GM13977 (cell line): ENCODE data around the gene DHRSX.
"Not testable (repeated sequence)": the region's sequence is repeated elsewhere in the genome, so short reads cannot be mapped to it uniquely, and the experiment has no call there.

ENCODE experiments used
- DNase-seq: peaks from one replicate; pipeline ENCODE4 v3.0.0; 2012; ENCODE audit warnings: low spot score
- CTCF ChIP-seq: IDR thresholded peaks from 2 replicates; pipeline ENCODE4 v1.5.1; 2012; ENCODE audit warnings: mild to moderate bottlenecking, control low read depth; ENCODE audit not compliant: insufficient read depth; ENCODE audit errors: extremely low read depth, missing control alignments
- in situ Hi-C: fragments of 300-500 bp; cut with MboI; formaldehyde crosslinking; loops from one replicate; pipeline ENCODE4 v1.12.0; 2022; ENCODE audit warnings: low sequenced_read_pairs, low pct_unique_long_range_greater_than_20kb, mixed read lengths, inconsistent platforms; ENCODE audit not compliant: unreplicated experiment

The DHRSX gene

GRCh38 chrX:2423282-2423681 lies 77.5 kb downstream of the DHRSX start:
- no peak for DNase-seq

GRCh38 chrX:2419418-2419817 lies 81.4 kb downstream of the DHRSX start:
- DNase-seq, in situ Hi-C loops: not testable (repeated sequence)

More at GRCh38 chrX:2423282-2423681, 77.5 kb downstream of the DHRSX start:
- TF ChIP-seq CTCF = no peak
- in situ Hi-C loops = no loop called here

- in situ Hi-C loops = no loop called here
- no peak for TF ChIP-seq CTCF
Measured at GRCh38 chrX:2418000-2418399, 82.8 kb downstream of the DHRSX start.

GRCh38 chrX:2416851-2417604 lies 83.7 kb downstream of the DHRSX start:
- in situ Hi-C loops = no loop called here
- no peak for DNase-seq
- TF ChIP-seq CTCF = no peak

More at GRCh38 chrX:2418000-2418399, 82.8 kb downstream of the DHRSX start:
- DNase-seq = no peak

- in situ Hi-C loops = no loop called here
- no peak for TF ChIP-seq CTCF
- no peak for DNase-seq
Measured at GRCh38 chrX:2414384-2414783, 86.4 kb downstream of the DHRSX start.

DNA sequence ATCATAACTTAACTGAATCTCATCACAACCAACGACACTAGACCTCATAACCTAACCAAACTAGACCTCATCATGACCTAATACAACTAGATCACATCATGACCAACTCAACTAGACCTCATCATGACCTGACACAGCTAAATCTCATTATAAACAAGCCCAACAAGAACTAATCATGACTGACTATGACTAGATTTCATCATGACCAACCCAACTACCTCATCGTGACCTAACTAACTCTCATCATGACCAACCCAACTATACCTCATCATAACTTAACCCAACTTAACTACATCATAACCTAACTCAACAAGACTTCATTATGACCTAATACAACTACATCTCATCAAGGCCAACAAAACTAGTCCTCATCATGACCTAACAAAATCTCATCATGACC lies 86.8 kb downstream of the DHRSX start:
- no peak for DNase-seq
- no peak for TF ChIP-seq CTCF
- in situ Hi-C loops = no loop called here

- no peak for DNase-seq
- in situ Hi-C loops = no loop called here
- TF ChIP-seq CTCF = no peak
Measured at GRCh38 chrX:2412131-2412530, 88.6 kb downstream of the DHRSX start.
